HG02610 (cell line): ENCODE data around the gene SUGP2.

ENCODE experiments used
- ATAC-seq: cut with Tn5 transposase; IDR thresholded peaks from one replicate; pipeline ENCODE4 v1.9.1; 2021; ENCODE audit warnings: mild to moderate bottlenecking, moderate library complexity; ENCODE audit not compliant: unreplicated experiment

SUGP2 gene

GRCh38 chr19:18992696-18993095 lies 40.6 kb downstream of the SUGP2 start:
- ATAC-seq, result no peak

- no peak for ATAC-seq
These were observed 41.8 kb downstream of the SUGP2 start for GRCh38 chr19:18991468-18991867.

GRCh38 chr19:18991006-18991405 lies 42.3 kb downstream of the SUGP2 start:
- ATAC-seq, result no peak

GRCh38 chr19:18990128-18990708 lies 43.1 kb downstream of the SUGP2 start:
- no peak for ATAC-seq

- ATAC-seq, result no peak
These were observed 44.0 kb downstream of the SUGP2 start for GRCh38 chr19:18989316-18989715.

GRCh38 chr19:18987456-18987855 lies 45.9 kb downstream of the SUGP2 start:
- no peak for ATAC-seq

GRCh38 chr19:18985257-18985656 lies 48.1 kb downstream of the SUGP2 start:
- ATAC-seq, result no peak

- ATAC-seq, result no peak
These were observed 49.1 kb downstream of the SUGP2 start for GRCh38 chr19:18984251-18984650.

GRCh38 chr19:18982669-18983068 lies 50.6 kb downstream of the SUGP2 start:
- no peak for ATAC-seq

- ATAC-seq, result no peak
These were observed 52.8 kb downstream of the SUGP2 start for GRCh38 chr19:18980432-18981020.

GRCh38 chr19:18978616-18979015 lies 54.7 kb downstream of the SUGP2 start:
- ATAC-seq, result no peak

- ATAC-seq, result no peak
These were observed 57.4 kb downstream of the SUGP2 start for GRCh38 chr19:18975869-18976268.

GRCh38 chr19:18975011-18975410 lies 58.3 kb downstream of the SUGP2 start:
- no peak for ATAC-seq

- no peak for ATAC-seq
These were observed 60.5 kb downstream of the SUGP2 start for GRCh38 chr19:18972851-18973250.

GRCh38 chr19:18972301-18972811 lies 61.0 kb downstream of the SUGP2 start:
- ATAC-seq, result no peak

- no peak for ATAC-seq
These were observed 63.2 kb downstream of the SUGP2 start for GRCh38 chr19:18969931-18970659.

GRCh38 chr19:18967358-18968146 lies 65.8 kb downstream of the SUGP2 start:
- ATAC-seq, result no peak

GRCh38 chr19:18966307-18966706 lies 67.0 kb downstream of the SUGP2 start:
- no peak for ATAC-seq

- ATAC-seq, result no peak
These were observed 69.2 kb downstream of the SUGP2 start for GRCh38 chr19:18964121-18964520.

GRCh38 chr19:18961767-18962620 lies 71.3 kb downstream of the SUGP2 start:
- no peak for ATAC-seq
